Activated naive CD8-positive, alpha-beta T cell (primary cell): ENCODE measurements around the gene SQSTM1.
"Not testable (repeated sequence)": the region's sequence is repeated elsewhere in the genome, so short reads cannot be mapped to it uniquely, and the experiment has no call there.

ENCODE experiments used
- H3K27ac Mint-ChIP-seq: one replicate; pipeline ENCODE4 v1.8.0; 2021; ENCODE audit warnings: mixed read lengths
- H3K27me3 Mint-ChIP-seq: one replicate; pipeline ENCODE4 v1.8.0; 2021; ENCODE audit warnings: mixed read lengths
- H3K36me3 Mint-ChIP-seq: one replicate; pipeline ENCODE4 v1.8.0; 2021; ENCODE audit warnings: mixed read lengths
- H3K4me1 Mint-ChIP-seq: one replicate; pipeline ENCODE4 v1.8.0; 2021; ENCODE audit warnings: low read depth, mixed read lengths
- H3K4me3 Mint-ChIP-seq: one replicate; pipeline ENCODE4 v1.8.0; 2021; ENCODE audit warnings: mild to moderate bottlenecking, mixed read lengths
- H3K9me3 Mint-ChIP-seq: one replicate; pipeline ENCODE4 v1.8.0; 2021; ENCODE audit warnings: low read depth, mixed read lengths

The SQSTM1 gene

DNA sequence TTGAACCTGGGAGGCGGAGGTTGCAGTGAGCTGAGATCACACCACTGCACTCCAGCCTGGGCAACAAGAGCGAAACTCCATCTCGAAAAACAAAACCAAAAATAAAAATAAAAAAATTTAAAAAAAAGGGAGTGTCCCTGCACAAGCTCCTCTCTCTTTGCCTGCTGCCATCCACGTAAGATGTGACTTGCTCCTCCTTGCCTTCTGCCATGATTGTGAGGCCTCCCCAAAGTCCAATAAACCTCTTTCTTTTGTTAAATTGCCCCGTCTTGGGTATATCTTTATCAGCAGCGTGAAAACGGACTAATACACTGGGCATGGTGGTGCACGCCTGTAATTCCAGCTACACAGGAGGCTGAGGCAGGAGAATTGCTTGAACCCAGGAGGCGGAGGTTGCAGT, 31.4 kb upstream of the SQSTM1 start:
- not testable (repeated sequence) for H3K4me3 Mint-ChIP-seq, H3K27me3 Mint-ChIP-seq, H3K9me3 Mint-ChIP-seq, H3K27ac Mint-ChIP-seq, H3K36me3 Mint-ChIP-seq
- peaks cover 13% of the 10 kb centered on the region for H3K4me1 Mint-ChIP-seq

DNA sequence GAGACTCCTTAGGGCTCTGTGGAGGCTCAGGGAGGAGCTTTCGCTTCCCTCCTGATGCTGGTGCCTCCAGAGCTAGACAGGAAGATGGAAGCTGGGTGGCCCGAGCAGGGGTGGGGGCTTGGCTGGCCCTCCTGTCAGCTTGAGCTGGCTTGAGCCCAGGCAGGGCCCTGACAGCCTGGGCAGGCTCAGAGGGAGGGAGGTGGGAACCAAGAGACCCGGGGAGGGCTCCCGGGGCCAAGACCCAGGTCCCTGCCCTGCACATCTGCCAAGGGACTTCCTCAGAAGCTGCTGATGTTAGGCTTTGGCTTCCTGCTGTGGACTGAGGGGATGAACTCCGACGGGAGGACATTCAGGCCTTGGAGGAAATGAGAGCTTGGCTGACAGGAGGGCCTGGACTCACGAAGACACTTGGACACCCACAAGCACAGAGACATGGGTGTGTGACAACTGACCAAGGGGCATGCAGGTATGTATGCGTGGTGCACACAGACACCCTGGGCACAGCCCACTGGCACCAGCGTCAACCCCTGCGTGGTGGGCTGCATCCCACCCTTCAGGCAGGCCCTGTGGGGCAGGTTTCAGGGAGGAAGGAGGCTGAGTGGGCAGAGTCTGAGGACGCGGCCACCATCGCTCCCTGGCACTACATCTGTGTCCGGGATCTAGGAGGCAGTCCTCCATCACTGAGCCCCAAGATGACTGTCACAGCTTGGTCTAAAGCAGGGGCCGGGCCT, 28.7 kb upstream of the SQSTM1 start:
- no peaks in the 10 kb centered on the region for H3K36me3 Mint-ChIP-seq
- no peak overlapping the region for H3K4me3 Mint-ChIP-seq
- no peaks in the 10 kb centered on the region for H3K9me3 Mint-ChIP-seq
- H3K27me3 Mint-ChIP-seq = no peaks in the 10 kb centered on the region
- peaks cover 27% of the 10 kb centered on the region for H3K4me1 Mint-ChIP-seq
- H3K27ac Mint-ChIP-seq = no peak overlapping the region

- Mint-ChIP-seq H3K27ac (peak overlapping the region; percentile 54), H3K27me3 (no peaks in the 10 kb centered on the region), H3K36me3 (no peaks in the 10 kb centered on the region), H3K9me3 (no peaks in the 10 kb centered on the region), H3K4me1 (peaks cover 27% of the 10 kb centered on the region), H3K4me3 (no peak overlapping the region)
Observed at GRCh38 chr5:179792612-179793467, 27.9 kb upstream of the SQSTM1 start.

GRCh38 chr5:179793468-179794139, 27.1 kb upstream of the SQSTM1 start, which contains the start of gene LTC4S:
TSS of gene LTC4S (plus strand) at chr5:179793986. CDS start at chr5:179794081, 95 bp downstream.
- Mint-ChIP-seq H3K27ac (peak within 1 kb of the TSS; percentile 54), H3K4me1 (peaks cover 27% of the 10 kb centered on the region), H3K4me3 (peak within 1 kb of the TSS; percentile 60), H3K27me3 (no peaks in the 10 kb centered on the region), H3K9me3 (no peaks in the 10 kb centered on the region), H3K36me3 (no peaks in the 10 kb centered on the region)

DNA sequence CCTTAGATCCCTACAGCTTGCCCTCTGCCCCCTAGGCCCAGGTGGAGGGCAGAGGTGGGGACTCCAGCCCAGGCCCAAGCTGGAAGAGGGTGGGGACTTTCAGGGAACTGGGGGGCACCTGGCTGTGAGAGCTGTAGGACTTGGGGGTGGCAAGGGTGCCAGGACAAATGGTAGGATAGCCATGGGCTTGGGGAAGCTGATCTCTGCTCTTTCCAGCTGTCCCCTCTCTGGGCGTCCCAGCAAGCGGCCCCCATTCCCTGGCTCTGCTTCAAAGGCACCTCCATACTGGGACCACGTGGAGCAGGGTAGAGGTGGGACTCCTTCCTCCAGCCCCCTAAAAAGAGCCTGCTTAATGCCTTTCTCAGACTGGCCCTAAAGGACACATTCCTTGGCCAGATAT, 26.5 kb upstream of the SQSTM1 start:
- Mint-ChIP-seq H3K9me3 (no peaks in the 10 kb centered on the region), H3K27me3 (no peaks in the 10 kb centered on the region), H3K4me3 (peak overlapping the region; percentile 60), H3K27ac (peak overlapping the region; percentile 6), H3K4me1 (peaks cover 27% of the 10 kb centered on the region), H3K36me3 (no peaks in the 10 kb centered on the region)

- Mint-ChIP-seq H3K36me3 (peaks cover under 1% of the 10 kb centered on the region), H3K4me1 (peaks cover 27% of the 10 kb centered on the region), H3K9me3 (no peaks in the 10 kb centered on the region), H3K27me3 (no peaks in the 10 kb centered on the region), H3K4me3 (peak overlapping the region; percentile 60), H3K27ac (no peak overlapping the region)
Observed at GRCh38 chr5:179794575-179794974, 26.1 kb upstream of the SQSTM1 start.

DNA sequence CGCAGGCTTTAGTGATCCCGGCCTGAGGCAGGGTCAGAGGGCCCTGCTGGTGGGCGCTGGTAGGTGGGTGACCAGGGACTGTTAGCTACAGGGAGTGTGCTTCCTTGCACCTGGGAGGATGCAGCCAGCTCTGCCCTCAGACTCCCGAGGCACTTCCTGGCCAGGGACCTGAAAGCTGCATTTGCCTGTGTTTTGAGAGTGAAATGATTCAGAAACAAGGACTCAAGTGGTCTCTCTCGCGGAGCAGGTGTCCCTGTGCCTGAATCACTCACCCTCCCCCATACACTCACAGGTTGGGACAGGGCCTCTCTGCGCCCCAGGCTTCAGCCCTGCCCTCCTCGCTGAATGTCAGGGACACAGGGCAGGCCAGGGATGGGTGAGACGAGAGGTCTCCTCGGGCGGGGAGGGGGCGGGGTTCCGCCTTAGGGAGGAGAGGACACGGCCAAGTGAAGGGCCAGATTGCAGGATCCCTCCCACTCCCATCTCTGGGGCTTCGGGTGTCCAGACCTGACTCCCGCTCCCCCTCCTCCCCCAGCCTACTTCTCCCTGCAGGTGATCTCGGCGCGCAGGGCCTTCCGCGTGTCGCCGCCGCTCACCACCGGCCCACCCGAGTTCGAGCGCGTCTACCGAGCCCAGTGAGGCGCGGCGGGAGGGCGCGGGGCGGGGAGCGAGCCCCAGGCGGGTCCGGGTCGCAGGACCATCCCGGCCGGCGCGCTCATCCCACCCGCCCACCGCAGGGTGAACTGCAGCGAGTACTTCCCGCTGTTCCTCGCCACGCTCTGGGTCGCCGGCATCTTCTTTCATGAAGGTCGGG, 25.4 kb upstream of the SQSTM1 start:
- Mint-ChIP-seq H3K4me3 (peak overlapping the region; percentile 52), H3K9me3 (no peaks in the 10 kb centered on the region), H3K27ac (no peak overlapping the region), H3K4me1 (peaks cover 27% of the 10 kb centered on the region), H3K27me3 (no peaks in the 10 kb centered on the region), H3K36me3 (peaks cover 2% of the 10 kb centered on the region)

- Mint-ChIP-seq H3K4me1 (peaks cover 27% of the 10 kb centered on the region), H3K27me3 (no peaks in the 10 kb centered on the region), H3K27ac (no peak overlapping the region), H3K9me3 (no peaks in the 10 kb centered on the region), H3K4me3 (peak overlapping the region; percentile 63), H3K36me3 (peaks cover 2% of the 10 kb centered on the region)
Observed at GRCh38 chr5:179795863-179796833, 24.6 kb upstream of the SQSTM1 start.

DNA sequence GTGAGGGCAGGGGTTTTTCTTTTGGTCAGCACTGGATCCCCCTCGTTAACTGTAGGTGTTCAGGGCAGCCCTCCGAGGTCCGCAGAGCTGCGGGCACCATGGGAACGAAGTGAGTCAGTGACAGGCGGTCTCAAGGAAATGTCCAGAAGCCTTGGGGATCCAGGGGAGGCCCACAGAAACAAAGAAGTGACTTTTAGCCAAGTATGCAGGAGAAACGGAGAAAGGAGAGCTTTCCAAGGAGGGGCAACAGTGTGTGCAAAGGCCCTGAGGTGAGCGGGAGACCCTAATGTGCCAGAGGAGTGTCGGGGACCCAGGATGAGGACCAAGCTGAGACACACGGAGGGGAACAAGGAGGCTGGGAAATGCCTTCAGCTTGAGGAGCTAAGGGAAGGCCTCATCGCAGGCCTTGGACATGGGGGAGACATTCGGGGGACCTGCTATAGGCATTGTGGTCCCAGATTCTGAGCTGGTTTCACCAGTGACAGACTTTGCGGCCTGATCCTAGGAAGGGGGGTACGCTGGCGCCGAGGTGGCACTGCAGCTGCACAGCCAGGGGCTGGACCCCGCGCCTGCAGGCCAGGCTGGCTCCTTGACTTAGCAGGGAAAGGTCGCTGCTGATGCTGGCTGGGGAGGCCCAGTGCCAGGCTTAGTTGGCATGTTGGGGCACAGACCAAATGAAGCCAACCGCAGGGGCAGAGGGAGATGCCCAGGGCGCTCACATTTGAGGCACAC, 23.7 kb upstream of the SQSTM1 start:
- H3K27ac Mint-ChIP-seq = no peak overlapping the region
- peak overlapping the region; percentile 63 for H3K4me3 Mint-ChIP-seq
- H3K27me3 Mint-ChIP-seq = no peaks in the 10 kb centered on the region
- peaks cover 4% of the 10 kb centered on the region for H3K36me3 Mint-ChIP-seq
- no peaks in the 10 kb centered on the region for H3K9me3 Mint-ChIP-seq
- peaks cover 32% of the 10 kb centered on the region for H3K4me1 Mint-ChIP-seq

GRCh38 chr5:179797741-179798140, 23.0 kb upstream of the SQSTM1 start:
- peaks cover 4% of the 10 kb centered on the region for H3K36me3 Mint-ChIP-seq
- no peaks in the 10 kb centered on the region for H3K27me3 Mint-ChIP-seq
- no peaks in the 10 kb centered on the region for H3K9me3 Mint-ChIP-seq
- peaks cover 36% of the 10 kb centered on the region for H3K4me1 Mint-ChIP-seq
- H3K27ac Mint-ChIP-seq = no peak overlapping the region
- H3K4me3 Mint-ChIP-seq = no peak overlapping the region

- no peak overlapping the region for H3K4me3 Mint-ChIP-seq
- no peak overlapping the region for H3K27ac Mint-ChIP-seq
- H3K9me3 Mint-ChIP-seq = no peaks in the 10 kb centered on the region
- no peaks in the 10 kb centered on the region for H3K27me3 Mint-ChIP-seq
- H3K4me1 Mint-ChIP-seq = peaks cover 36% of the 10 kb centered on the region
- peaks cover 4% of the 10 kb centered on the region for H3K36me3 Mint-ChIP-seq
Observed at GRCh38 chr5:179798144-179798770, 22.4 kb upstream of the SQSTM1 start.

DNA sequence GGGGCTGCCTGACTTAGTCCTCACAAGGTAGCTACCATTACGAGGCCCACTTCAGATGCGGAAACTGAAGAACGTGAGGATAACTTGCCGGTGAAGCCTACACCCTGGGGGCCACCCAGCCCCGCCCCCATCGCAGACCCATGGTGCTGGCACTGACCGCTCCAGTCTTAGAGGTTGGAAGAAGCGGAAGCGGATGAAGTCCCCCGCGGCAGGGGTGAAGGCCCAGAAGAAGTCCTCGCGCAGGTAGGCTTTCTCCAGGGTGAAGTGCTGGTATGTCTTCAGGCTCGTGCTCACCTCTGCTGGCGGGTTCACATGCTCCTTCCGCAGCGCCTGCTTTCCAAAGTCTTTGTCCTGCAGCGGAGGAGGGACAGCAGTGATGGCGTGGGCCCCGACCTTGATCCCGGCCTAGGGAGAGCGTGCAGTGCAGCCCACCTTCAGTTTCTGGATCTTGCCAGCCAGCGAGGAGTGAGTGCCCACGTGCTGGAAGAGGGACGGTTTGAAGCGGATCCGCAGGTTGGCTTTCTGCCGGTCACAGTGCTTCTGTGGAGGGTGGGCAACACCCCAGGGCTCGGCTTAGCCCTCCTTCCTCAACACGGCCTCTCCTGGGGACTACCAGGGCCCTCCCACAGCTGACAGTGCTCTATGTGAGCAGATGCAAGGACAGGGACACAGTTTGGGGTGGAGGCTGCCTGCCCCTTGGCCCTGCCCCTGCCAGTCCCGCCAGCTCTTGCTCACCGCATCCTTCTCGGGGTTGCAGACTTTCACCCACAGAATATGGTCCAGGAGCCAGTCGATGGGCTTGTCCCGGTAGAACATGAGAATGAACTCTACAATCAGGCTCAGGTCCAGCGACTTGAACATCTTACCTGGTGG, 21.7 kb upstream of the SQSTM1 start:
- H3K27ac Mint-ChIP-seq = no peak overlapping the region
- no peaks in the 10 kb centered on the region for H3K27me3 Mint-ChIP-seq
- no peak overlapping the region for H3K4me3 Mint-ChIP-seq
- H3K36me3 Mint-ChIP-seq = peaks cover 4% of the 10 kb centered on the region
- peaks cover 34% of the 10 kb centered on the region for H3K4me1 Mint-ChIP-seq
- no peaks in the 10 kb centered on the region for H3K9me3 Mint-ChIP-seq
